Thyroid gland (tissue), 4 donors: ENCODE measurements around the gene JAKMIP1. TPM values are rescaled to one million over a fixed set of nuclear protein-coding genes. Genes with fewer than 3 reads are reported as not detected.

Experiments
- DNase-seq, 2 donors: peaks; one replicate each; pipeline ENCODE4 v3.0.0-alpha.2; 2019
- H3K27ac ChIP-seq, 3 donors: fragments of 200-600 bp; sonication (generic); 1 replicate in 2 of 3; 2 replicates in 1 of 3; pipeline ENCODE4 v1.5.1; 2016 to 2019; ENCODE audit warnings: mild to moderate bottlenecking in 1 of 3, moderate library complexity in 1 of 3
- H3K27me3 ChIP-seq: fragments of 200-600 bp; sonication (generic); one replicate; pipeline ENCODE4 v1.5.1; 2019
- H3K36me3 ChIP-seq, 2 donors: fragments of 200-600 bp; sonication (generic); one replicate each; pipeline ENCODE4 v1.5.1; 2016 to 2019
- H3K4me1 ChIP-seq, 2 donors: fragments of 200-600 bp; sonication (generic); one replicate each; pipeline ENCODE4 v1.5.1; 2017 to 2019
- H3K4me3 ChIP-seq, 3 donors: fragments of 200-600 bp; sonication (generic); replicated peaks in 1 of 3; 1 replicate in 2 of 3; 2 replicates in 1 of 3; pipeline ENCODE4 v1.5.1; 2016; ENCODE audit warnings: mild to moderate bottlenecking in 1 of 3
- H3K9me3 ChIP-seq: fragments of 200-600 bp; sonication (generic); one replicate; pipeline ENCODE4 v1.5.1; 2017
- POLR2A ChIP-seq, 2 donors: fragments of 450-650 bp; IDR thresholded peaks; one replicate each; pipeline ENCODE4 v1.6.1; 2017; ENCODE audit warnings: antibody characterized with exemption in 2 of 2, mild to moderate bottlenecking in 2 of 2, moderate library complexity in 1 of 2
- WGBS, 2 donors: methylation state at CpG; one replicate each; pipeline ENCODE4 v1.1.5; 2017; 5-methylcytosine and 5-hydroxymethylcytosine counted together
- intact Hi-C: fragments of 100-400 bp; cut with DNase I; formaldehyde crosslinking; loops from one replicate; pipeline ENCODE4 v1.15.1; 2023
- total RNA-seq, 4 donors: library from RNA; depleted of rRNA; stranded (reverse); fragments of >200 nt; gene quantifications; one replicate each; pipeline ENCODE4 v1.2.3, GENCODE V29; 2016
- TF ChIP-seq, protein P1 (sequence below), 6 experiments: fragments of 200-600 bp in 3 of 6; fragments of 450-650 bp in 3 of 6; sonication (generic) in 3 of 6; IDR thresholded peaks; one replicate each; pipeline ENCODE4 v1.5.1; 2016 to 2019; ENCODE audit warnings: antibody characterized with exemption in 6 of 6, mild to moderate bottlenecking in 2 of 6, inconsistent platforms in 1 of 6, moderate library complexity in 1 of 6

Gene JAKMIP1
- total RNA-seq, 4 donors from 2014 or later: 0.67 to 1.9 (median 1.1) TPM

DNA sequence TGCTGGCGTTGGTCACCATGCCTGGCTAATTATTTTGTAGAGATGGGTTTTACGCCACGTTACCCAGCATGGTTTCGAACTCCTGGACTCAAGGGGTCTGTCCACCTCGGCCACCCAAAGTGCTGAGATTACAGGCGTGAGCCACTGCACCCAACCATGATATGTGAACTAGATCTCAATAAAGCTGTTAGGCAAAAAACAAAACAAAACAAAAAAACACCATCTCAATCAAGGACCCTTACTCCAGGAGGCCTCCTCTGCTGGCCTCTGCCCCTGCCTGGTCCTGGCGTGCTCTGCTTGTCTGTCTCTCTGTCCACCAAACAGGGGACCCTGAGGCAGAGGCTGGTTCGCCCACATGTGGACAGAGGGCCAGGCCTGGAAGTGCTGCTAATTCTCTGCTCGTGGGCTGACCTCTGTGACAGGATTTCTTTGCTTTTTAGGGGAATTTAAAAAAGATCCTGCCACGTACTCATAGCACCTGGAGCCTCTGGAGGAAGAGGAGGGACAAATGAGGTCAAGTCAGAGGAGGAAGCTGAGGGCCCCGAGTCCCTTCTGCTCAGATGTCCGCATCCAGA lies 36.6 kb upstream of the JAKMIP1 start:
- no peak for DNase-seq
- no peak overlapping the region for H3K27ac ChIP-seq
- WGBS, 2 donors: 75 to 78% methylated on average over 12 of the region's 12 CpGs

DNA sequence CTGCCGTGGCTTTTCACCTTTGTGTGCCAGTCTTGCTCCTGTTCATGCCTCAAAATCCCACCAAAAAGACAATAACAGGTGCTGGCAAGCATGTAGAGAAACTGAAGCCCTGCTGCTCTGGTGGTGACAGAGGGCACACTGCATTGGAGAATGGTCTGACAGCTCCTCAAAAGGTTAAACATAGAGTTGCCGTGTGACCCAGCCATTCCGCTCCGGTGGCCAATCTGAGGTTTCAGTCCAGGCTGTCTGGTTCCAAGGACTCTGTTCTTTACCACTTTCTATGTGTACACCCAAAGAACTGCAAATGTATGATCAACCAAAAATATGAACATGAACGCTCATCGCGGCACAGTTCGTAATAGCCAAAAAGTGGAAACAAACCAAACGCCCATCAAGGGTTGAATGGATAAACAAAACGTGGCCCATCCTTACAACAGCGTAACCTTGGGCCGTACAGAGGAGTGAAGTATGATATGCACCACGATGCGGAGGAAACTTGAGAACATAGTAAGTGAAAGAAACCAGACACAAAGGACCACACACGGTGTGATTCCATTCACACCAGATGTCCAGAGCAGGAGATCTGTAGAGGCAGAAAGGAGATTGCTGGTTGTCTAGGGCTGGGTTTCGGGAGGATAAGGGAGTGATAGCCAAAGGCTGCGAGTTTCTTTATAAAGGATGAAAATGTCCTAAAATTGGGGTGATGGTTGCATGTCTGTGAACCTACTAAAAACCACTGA lies 35.7 kb upstream of the JAKMIP1 start:
- intact Hi-C loops: no loop called here
- Histone ChIP-seq H3K27me3 (no peaks in the 10 kb centered on the region), H3K27ac (no peak overlapping the region), H3K9me3 (no peaks in the 10 kb centered on the region), H3K4me3 (no peak overlapping the region), H3K36me3 (no peaks in the 10 kb centered on the region), H3K4me1 (no peaks in the 10 kb centered on the region)
- DNase-seq: no peak
- TF ChIP-seq, protein P1, sequence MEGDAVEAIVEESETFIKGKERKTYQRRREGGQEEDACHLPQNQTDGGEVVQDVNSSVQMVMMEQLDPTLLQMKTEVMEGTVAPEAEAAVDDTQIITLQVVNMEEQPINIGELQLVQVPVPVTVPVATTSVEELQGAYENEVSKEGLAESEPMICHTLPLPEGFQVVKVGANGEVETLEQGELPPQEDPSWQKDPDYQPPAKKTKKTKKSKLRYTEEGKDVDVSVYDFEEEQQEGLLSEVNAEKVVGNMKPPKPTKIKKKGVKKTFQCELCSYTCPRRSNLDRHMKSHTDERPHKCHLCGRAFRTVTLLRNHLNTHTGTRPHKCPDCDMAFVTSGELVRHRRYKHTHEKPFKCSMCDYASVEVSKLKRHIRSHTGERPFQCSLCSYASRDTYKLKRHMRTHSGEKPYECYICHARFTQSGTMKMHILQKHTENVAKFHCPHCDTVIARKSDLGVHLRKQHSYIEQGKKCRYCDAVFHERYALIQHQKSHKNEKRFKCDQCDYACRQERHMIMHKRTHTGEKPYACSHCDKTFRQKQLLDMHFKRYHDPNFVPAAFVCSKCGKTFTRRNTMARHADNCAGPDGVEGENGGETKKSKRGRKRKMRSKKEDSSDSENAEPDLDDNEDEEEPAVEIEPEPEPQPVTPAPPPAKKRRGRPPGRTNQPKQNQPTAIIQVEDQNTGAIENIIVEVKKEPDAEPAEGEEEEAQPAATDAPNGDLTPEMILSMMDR (IDR thresholded peaks at IDR 0.05): no peak
- no peak for TF ChIP-seq POLR2A (IDR thresholded peaks at IDR 0.05)
- 69% methylated on average over 17 of the region's 17 CpGs for WGBS, 2 donors

More for the DNA sequence above, 36.6 kb upstream of the JAKMIP1 start:
- Histone ChIP-seq H3K4me1 (no peaks in the 10 kb centered on the region), H3K27me3 (no peaks in the 10 kb centered on the region), H3K4me3 (no peak overlapping the region), H3K36me3 (no peaks in the 10 kb centered on the region), H3K9me3 (no peaks in the 10 kb centered on the region)
- TF ChIP-seq, protein P1 (IDR thresholded peaks at IDR 0.05): no peak
- TF ChIP-seq POLR2A (IDR thresholded peaks at IDR 0.05): no peak
- intact Hi-C loops: no loop called here

DNA sequence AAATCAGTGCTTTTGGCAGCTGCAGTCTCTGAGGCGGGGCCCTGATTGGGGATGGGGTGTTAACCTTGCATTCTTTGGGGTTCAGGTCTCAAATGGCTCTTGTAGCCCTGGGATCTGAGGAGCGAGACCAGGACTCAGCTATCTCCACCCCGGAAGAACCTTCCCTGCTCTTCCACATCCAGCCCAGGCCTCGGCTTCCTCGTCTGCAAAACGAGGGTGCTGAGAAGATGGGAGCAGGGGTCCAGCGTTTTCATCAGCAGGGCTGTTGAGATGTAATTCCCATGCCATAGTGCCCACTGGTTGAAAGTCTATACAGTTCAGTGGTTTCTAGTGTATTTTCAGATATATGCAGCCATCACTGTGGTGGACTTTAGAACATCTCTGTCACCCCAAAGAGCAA lies 34.7 kb upstream of the JAKMIP1 start:
- Histone ChIP-seq H3K9me3 (no peaks in the 10 kb centered on the region), H3K36me3 (no peaks in the 10 kb centered on the region), H3K4me3 (no peak overlapping the region), H3K27me3 (no peaks in the 10 kb centered on the region), H3K4me1 (no peaks in the 10 kb centered on the region), H3K27ac (no peak overlapping the region)
- WGBS, 2 donors: 83 to 86% methylated on average over 7 of the region's 7 CpGs
- intact Hi-C loops: no loop called here
- DNase-seq: no peak
- TF ChIP-seq, protein P1 (IDR thresholded peaks at IDR 0.05): no peak
- no peak for TF ChIP-seq POLR2A (IDR thresholded peaks at IDR 0.05)

DNA sequence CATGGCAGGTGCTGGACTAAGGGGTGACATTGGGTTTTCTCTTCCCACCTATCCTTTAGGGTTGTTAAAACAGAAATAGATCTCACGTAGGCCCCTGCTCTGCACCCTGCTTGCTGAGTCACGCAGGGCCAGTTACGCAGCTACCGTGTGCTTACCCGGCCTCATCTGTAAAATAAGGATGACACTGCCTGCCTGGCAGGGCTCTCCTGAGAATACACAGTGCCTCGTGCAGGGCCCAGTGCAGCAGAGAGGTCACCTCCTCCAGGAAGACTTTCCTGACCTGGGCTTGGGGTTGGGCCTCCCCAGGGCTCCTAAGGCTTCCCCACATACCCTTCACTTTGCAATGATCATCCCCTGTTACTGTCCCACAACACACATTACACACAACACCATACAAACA lies 33.6 kb upstream of the JAKMIP1 start:
- Histone ChIP-seq H3K27ac (no peak overlapping the region), H3K4me1 (no peaks in the 10 kb centered on the region), H3K4me3 (no peak overlapping the region), H3K27me3 (no peaks in the 10 kb centered on the region), H3K36me3 (no peaks in the 10 kb centered on the region), H3K9me3 (no peaks in the 10 kb centered on the region)
- 82 to 90% methylated on average over 6 of the region's 6 CpGs for WGBS, 2 donors
- intact Hi-C loops: no loop called here
- DNase-seq: no peak
- TF ChIP-seq, protein P1 (IDR thresholded peaks at IDR 0.05): no peak
- TF ChIP-seq POLR2A (IDR thresholded peaks at IDR 0.05): no peak
